ENCODE results near the gene TMEM163. TPM values are rescaled to one million over a fixed set of nuclear protein-coding genes. Genes with fewer than 3 reads are reported as not detected.

Gene TMEM163
- total RNA-seq, 1 donor, result not detected

- DNase-seq (ENCODE audit: low read depth), result no peak
- TF ChIP-seq CTCF (IDR thresholded peaks at IDR 0.05; ENCODE audit: insufficient read depth, low read depth, low read length), result no peak
- no peak overlapping the region for H3K4me3 ChIP-seq (ENCODE audit: low read depth, low read length)
These were observed 2.0 kb downstream of the TMEM163 start for GRCh38 chr2:134716721-134717243.

GRCh38 chr2:134715932-134716643 is 2.7 kb downstream of the TMEM163 start:
- no peak for DNase-seq (ENCODE audit: low read depth)
- TF ChIP-seq CTCF (IDR thresholded peaks at IDR 0.05; ENCODE audit: insufficient read depth, low read depth, low read length), result no peak
- H3K4me3 ChIP-seq (ENCODE audit: low read depth, low read length), result no peak overlapping the region

GRCh38 chr2:134714228-134714627 is 4.6 kb downstream of the TMEM163 start:
- H3K4me3 ChIP-seq (ENCODE audit: low read depth, low read length), result no peak overlapping the region
- TF ChIP-seq CTCF (IDR thresholded peaks at IDR 0.05; ENCODE audit: insufficient read depth, low read depth, low read length), result no peak
- DNase-seq (ENCODE audit: low read depth), result no peak

- H3K4me3 ChIP-seq (ENCODE audit: low read depth, low read length), result no peak overlapping the region
- no peak for TF ChIP-seq CTCF (IDR thresholded peaks at IDR 0.05; ENCODE audit: insufficient read depth, low read depth, low read length)
- no peak for DNase-seq (ENCODE audit: low read depth)
These were observed 5.2 kb downstream of the TMEM163 start for GRCh38 chr2:134713606-134714005.

GRCh38 chr2:134713176-134713575 is 5.6 kb downstream of the TMEM163 start:
- no peak for TF ChIP-seq CTCF (IDR thresholded peaks at IDR 0.05; ENCODE audit: insufficient read depth, low read depth, low read length)
- DNase-seq (ENCODE audit: low read depth), result no peak

GRCh38 chr2:134712736-134713135 is 6.1 kb downstream of the TMEM163 start:
- no peak for DNase-seq (ENCODE audit: low read depth)
- no peak overlapping the region for H3K4me3 ChIP-seq (ENCODE audit: low read depth, low read length)
- no peak for TF ChIP-seq CTCF (IDR thresholded peaks at IDR 0.05; ENCODE audit: insufficient read depth, low read depth, low read length)

More at GRCh38 chr2:134713176-134713575, 5.6 kb downstream of the TMEM163 start:
- H3K4me3 ChIP-seq (ENCODE audit: low read depth, low read length), result no peak overlapping the region
